Measurements from ENCODE around the gene EXOC3L1. TPM values are rescaled to one million over a fixed set of nuclear protein-coding genes. Genes with fewer than 3 reads are reported as not detected.

Gene EXOC3L1
- total RNA-seq, 1 donor from 2014 or later = 0.45 TPM

GRCh38 chr16:67206838-67207248 is 16.9 kb upstream of the EXOC3L1 start:
- H3K27me3 Mint-ChIP-seq (ENCODE audit: low read depth, unreplicated experiment) = peaks cover 6% of the 10 kb centered on the region
- no peaks in the 10 kb centered on the region for H3K9me3 ChIP-seq (ENCODE audit: insufficient read depth, low read depth, low read length)
- no peak overlapping the region for H3K4me3 Mint-ChIP-seq (ENCODE audit: unreplicated experiment)
- no peak overlapping the region for H2AFZ ChIP-seq (ENCODE audit: low read depth, low read length)
- H3K79me2 ChIP-seq (ENCODE audit: insufficient read depth, low read length) = no peaks in the 10 kb centered on the region
- H3K27me3 ChIP-seq (ENCODE audit: insufficient read depth, low read length) = no peaks in the 10 kb centered on the region
- peaks cover 1% of the 10 kb centered on the region for H3K4me1 Mint-ChIP-seq (ENCODE audit: low read depth, unreplicated experiment)
- no peaks in the 10 kb centered on the region for H3K9me3 Mint-ChIP-seq (ENCODE audit: unreplicated experiment)
- peak overlapping the region; percentile 53 for H3K27ac Mint-ChIP-seq (ENCODE audit: unreplicated experiment)
- no peaks in the 10 kb centered on the region for H4K20me1 ChIP-seq (ENCODE audit: insufficient read depth, low read length)
- no peak overlapping the region for H3K4me3 ChIP-seq (ENCODE audit: insufficient read depth, low read depth, low read length)
- TF ChIP-seq EZH2 (IDR thresholded peaks at IDR 0.05; ENCODE audit: insufficient read depth, low read length) (no peak), CTCF (IDR thresholded peaks at IDR 0.05; ENCODE audit: insufficient read depth, low read depth, low read length) (no peak)
- H3K27ac ChIP-seq (ENCODE audit: low read depth, low read length) = no peak overlapping the region
- H3K36me3 Mint-ChIP-seq (ENCODE audit: low read depth, unreplicated experiment) = peaks cover 3% of the 10 kb centered on the region
- FAIRE-seq (no peak), DNase-seq (ENCODE audit: low read depth) (no peak)
- no peak overlapping the region for H3K9ac ChIP-seq (ENCODE audit: low read length)
- H3K36me3 ChIP-seq (ENCODE audit: insufficient read depth, low read length) = no peaks in the 10 kb centered on the region
- H3K4me2 ChIP-seq (ENCODE audit: low read length) = no peak overlapping the region
- H3K4me1 ChIP-seq (ENCODE audit: insufficient read depth, low read length) = peaks cover 12% of the 10 kb centered on the region

- peaks cover 12% of the 10 kb centered on the region for H3K4me1 ChIP-seq (ENCODE audit: insufficient read depth, low read length)
- no peak overlapping the region for H3K4me3 ChIP-seq (ENCODE audit: insufficient read depth, low read depth, low read length)
- peak overlapping the region; percentile 53 for H3K27ac Mint-ChIP-seq (ENCODE audit: unreplicated experiment)
- H3K4me1 Mint-ChIP-seq (ENCODE audit: low read depth, unreplicated experiment) = no peaks in the 10 kb centered on the region
- TF ChIP-seq CTCF (IDR thresholded peaks at IDR 0.05; ENCODE audit: insufficient read depth, low read depth, low read length) = no peak
- no peak for TF ChIP-seq EZH2 (IDR thresholded peaks at IDR 0.05; ENCODE audit: insufficient read depth, low read length)
- H3K9me3 ChIP-seq (ENCODE audit: insufficient read depth, low read depth, low read length) = no peaks in the 10 kb centered on the region
- FAIRE-seq (no peak), DNase-seq (ENCODE audit: low read depth) (no peak)
- no peaks in the 10 kb centered on the region for H3K27me3 ChIP-seq (ENCODE audit: insufficient read depth, low read length)
- H3K9ac ChIP-seq (ENCODE audit: low read length) = no peak overlapping the region
- no peak overlapping the region for H2AFZ ChIP-seq (ENCODE audit: low read depth, low read length)
- H3K36me3 ChIP-seq (ENCODE audit: insufficient read depth, low read length) = no peaks in the 10 kb centered on the region
- peaks cover 3% of the 10 kb centered on the region for H3K36me3 Mint-ChIP-seq (ENCODE audit: low read depth, unreplicated experiment)
- H3K4me3 Mint-ChIP-seq (ENCODE audit: unreplicated experiment) = no peak overlapping the region
- no peak overlapping the region for H3K4me2 ChIP-seq (ENCODE audit: low read length)
- H3K27me3 Mint-ChIP-seq (ENCODE audit: low read depth, unreplicated experiment) = peaks cover 6% of the 10 kb centered on the region
- no peaks in the 10 kb centered on the region for H3K9me3 Mint-ChIP-seq (ENCODE audit: unreplicated experiment)
- H3K79me2 ChIP-seq (ENCODE audit: insufficient read depth, low read length) = no peaks in the 10 kb centered on the region
- H3K27ac ChIP-seq (ENCODE audit: low read depth, low read length) = no peak overlapping the region
- H4K20me1 ChIP-seq (ENCODE audit: insufficient read depth, low read length) = no peaks in the 10 kb centered on the region
Measured at GRCh38 chr16:67206129-67206837, 16.3 kb upstream of the EXOC3L1 start.

GRCh38 chr16:67204076-67204475 is 14.1 kb upstream of the EXOC3L1 start:
- FAIRE-seq (no peak), DNase-seq (ENCODE audit: low read depth) (no peak)
- H3K27ac ChIP-seq (ENCODE audit: low read depth, low read length) = no peak overlapping the region
- H3K9me3 ChIP-seq (ENCODE audit: insufficient read depth, low read depth, low read length) = no peaks in the 10 kb centered on the region
- no peaks in the 10 kb centered on the region for H3K27me3 ChIP-seq (ENCODE audit: insufficient read depth, low read length)
- H3K4me3 Mint-ChIP-seq (ENCODE audit: unreplicated experiment) = no peak overlapping the region
- H4K20me1 ChIP-seq (ENCODE audit: insufficient read depth, low read length) = peaks cover 6% of the 10 kb centered on the region
- H3K9ac ChIP-seq (ENCODE audit: low read length) = no peak overlapping the region
- H3K27ac Mint-ChIP-seq (ENCODE audit: unreplicated experiment) = no peak overlapping the region
- no peaks in the 10 kb centered on the region for H3K9me3 Mint-ChIP-seq (ENCODE audit: unreplicated experiment)
- TF ChIP-seq EZH2 (IDR thresholded peaks at IDR 0.05; ENCODE audit: insufficient read depth, low read length) (no peak), CTCF (IDR thresholded peaks at IDR 0.05; ENCODE audit: insufficient read depth, low read depth, low read length) (no peak)
- H3K4me2 ChIP-seq (ENCODE audit: low read length) = no peak overlapping the region
- no peak overlapping the region for H2AFZ ChIP-seq (ENCODE audit: low read depth, low read length)
- H3K4me3 ChIP-seq (ENCODE audit: insufficient read depth, low read depth, low read length) = no peak overlapping the region
- no peaks in the 10 kb centered on the region for H3K4me1 Mint-ChIP-seq (ENCODE audit: low read depth, unreplicated experiment)
- H3K36me3 ChIP-seq (ENCODE audit: insufficient read depth, low read length) = no peaks in the 10 kb centered on the region
- peaks cover 12% of the 10 kb centered on the region for H3K4me1 ChIP-seq (ENCODE audit: insufficient read depth, low read length)
- no peaks in the 10 kb centered on the region for H3K27me3 Mint-ChIP-seq (ENCODE audit: low read depth, unreplicated experiment)
- H3K36me3 Mint-ChIP-seq (ENCODE audit: low read depth, unreplicated experiment) = peaks cover 3% of the 10 kb centered on the region
- H3K79me2 ChIP-seq (ENCODE audit: insufficient read depth, low read length) = no peaks in the 10 kb centered on the region

Data from astrocyte (in vitro differentiated cells and primary cell).